HEK293 (cell line): ENCODE results near the gene DAG1.

Source experiments
- SETDB1 ChIP-seq: IDR thresholded peaks from one replicate; pipeline ENCODE4 v1.6.1; 2017; ENCODE audit warnings: mild to moderate bottlenecking, low read length, moderate library complexity, mixed read lengths; ENCODE audit not compliant: insufficient read length
- ZBTB11 ChIP-seq: fragments of 450-650 bp; formaldehyde crosslinking; conservative IDR thresholded peaks from 2 replicates; pipeline ENCODE4 v1.5.1; 2016; ENCODE audit warnings: low read depth, missing biosample characterization, missing genetic modification characterization
- ZBTB20 ChIP-seq: fragments of 450-650 bp; formaldehyde crosslinking; IDR thresholded peaks from 2 replicates; pipeline ENCODE4 v1.5.1; 2016; ENCODE audit warnings: missing biosample characterization, missing genetic modification characterization
- ZNF600 ChIP-seq: fragments of 450-650 bp; formaldehyde crosslinking; IDR thresholded peaks from 2 replicates; pipeline ENCODE4 v1.5.1; 2016; ENCODE audit warnings: missing biosample characterization, missing genetic modification characterization
- TF ChIP-seq, protein P1 (sequence below): fragments of 450-650 bp; IDR thresholded peaks from 2 replicates; pipeline ENCODE4 v1.5.1; 2018; ENCODE audit warnings: missing biosample characterization, mild to moderate bottlenecking, missing genetic modification characterization
- TF ChIP-seq, protein P2 (sequence below): fragments of 450-650 bp; formaldehyde crosslinking; IDR thresholded peaks from 2 replicates; pipeline ENCODE4 v1.5.1; 2017; ENCODE audit warnings: missing biosample characterization, missing genetic modification characterization

Gene DAG1

GRCh38 chr3:49582177-49582576, 112.1 kb downstream of the DAG1 start (continued):
- TF ChIP-seq, protein P1, sequence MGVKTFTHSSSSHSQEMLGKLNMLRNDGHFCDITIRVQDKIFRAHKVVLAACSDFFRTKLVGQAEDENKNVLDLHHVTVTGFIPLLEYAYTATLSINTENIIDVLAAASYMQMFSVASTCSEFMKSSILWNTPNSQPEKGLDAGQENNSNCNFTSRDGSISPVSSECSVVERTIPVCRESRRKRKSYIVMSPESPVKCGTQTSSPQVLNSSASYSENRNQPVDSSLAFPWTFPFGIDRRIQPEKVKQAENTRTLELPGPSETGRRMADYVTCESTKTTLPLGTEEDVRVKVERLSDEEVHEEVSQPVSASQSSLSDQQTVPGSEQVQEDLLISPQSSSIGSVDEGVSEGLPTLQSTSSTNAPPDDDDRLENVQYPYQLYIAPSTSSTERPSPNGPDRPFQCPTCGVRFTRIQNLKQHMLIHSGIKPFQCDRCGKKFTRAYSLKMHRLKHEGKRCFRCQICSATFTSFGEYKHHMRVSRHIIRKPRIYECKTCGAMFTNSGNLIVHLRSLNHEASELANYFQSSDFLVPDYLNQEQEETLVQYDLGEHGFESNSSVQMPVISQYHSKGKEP (tag by site-specific recombination): no peak
- TF ChIP-seq ZNF600 (tag by site-specific recombination) (no peak), ZBTB20 (tag by site-specific recombination) (no peak), ZBTB11 (no peak), SETDB1 (no peak)
- TF ChIP-seq, protein P2, sequence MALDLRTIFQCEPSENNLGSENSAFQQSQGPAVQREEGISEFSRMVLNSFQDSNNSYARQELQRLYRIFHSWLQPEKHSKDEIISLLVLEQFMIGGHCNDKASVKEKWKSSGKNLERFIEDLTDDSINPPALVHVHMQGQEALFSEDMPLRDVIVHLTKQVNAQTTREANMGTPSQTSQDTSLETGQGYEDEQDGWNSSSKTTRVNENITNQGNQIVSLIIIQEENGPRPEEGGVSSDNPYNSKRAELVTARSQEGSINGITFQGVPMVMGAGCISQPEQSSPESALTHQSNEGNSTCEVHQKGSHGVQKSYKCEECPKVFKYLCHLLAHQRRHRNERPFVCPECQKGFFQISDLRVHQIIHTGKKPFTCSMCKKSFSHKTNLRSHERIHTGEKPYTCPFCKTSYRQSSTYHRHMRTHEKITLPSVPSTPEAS (tag by site-specific recombination): no peak
